Activated naive CD4-positive, alpha-beta T cell treated with anti-CD3 and anti-CD28 coated beads, Interleukin-2, amount 10 ng/mL, durations not matched to agents 7 days and 5 days (primary cell): ENCODE measurements around the gene EXOC4.
"Not testable (repeated sequence)": the region's sequence is repeated elsewhere in the genome, so short reads cannot be mapped to it uniquely, and the experiment has no call there.

ENCODE experiments used
- CTCF ChIA-PET: fragments of 350-600 bp; sonication (Branson Sonifier 250); formaldehyde crosslinking; loops from one replicate; lab custom pipeline; 2021; ENCODE audit warnings: antibody characterized with exemption; lab: Charles Lee
- DNase-seq: peaks from one replicate; pipeline ENCODE4 v3.0.0-alpha.2; 2020
- H3K27ac Mint-ChIP-seq: one replicate; pipeline ENCODE4 v1.8.0; 2021; ENCODE audit warnings: mild to moderate bottlenecking, moderate library complexity, mixed read lengths
- H3K27me3 Mint-ChIP-seq: one replicate; pipeline ENCODE4 v1.8.0; 2021; ENCODE audit warnings: mild to moderate bottlenecking, mixed read lengths
- H3K36me3 Mint-ChIP-seq: one replicate; pipeline ENCODE4 v1.8.0; 2021; ENCODE audit warnings: mixed read lengths
- H3K4me1 Mint-ChIP-seq: one replicate; pipeline ENCODE4 v1.8.0; 2021; ENCODE audit warnings: mixed read lengths
- H3K4me3 Mint-ChIP-seq: one replicate; pipeline ENCODE4 v1.8.0; 2021; ENCODE audit warnings: mild to moderate bottlenecking, moderate library complexity, mixed read lengths
- H3K9me3 Mint-ChIP-seq: one replicate; pipeline ENCODE4 v1.8.0; 2021; ENCODE audit warnings: mixed read lengths

The EXOC4 gene

DNA sequence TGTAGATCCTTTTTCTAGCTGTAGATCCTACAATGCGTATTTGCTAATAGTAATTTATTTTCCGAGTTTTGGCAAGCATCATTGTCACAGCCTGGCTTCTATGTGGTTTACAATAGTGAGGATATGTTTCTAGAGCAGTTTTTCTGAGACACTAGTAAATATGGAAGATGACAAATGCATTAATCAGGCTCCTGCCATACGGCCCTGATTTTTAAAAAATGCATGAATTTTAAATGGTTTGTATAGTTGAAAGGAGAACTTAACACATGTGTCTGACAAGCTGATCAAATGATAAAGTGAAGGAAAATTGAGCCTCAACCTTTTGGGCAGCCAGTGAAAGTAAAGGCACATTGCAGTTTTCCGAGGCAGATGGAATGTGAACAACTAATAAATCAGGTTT lies 354.1 kb downstream of the EXOC4 start:
- CTCF ChIA-PET = no interaction called here
- H3K9me3 Mint-ChIP-seq = no peaks in the 10 kb centered on the region
- no peaks in the 10 kb centered on the region for H3K4me1 Mint-ChIP-seq
- H3K4me3 Mint-ChIP-seq = no peak overlapping the region
- H3K27me3 Mint-ChIP-seq = no peaks in the 10 kb centered on the region
- no peak for DNase-seq
- no peaks in the 10 kb centered on the region for H3K36me3 Mint-ChIP-seq
- H3K27ac Mint-ChIP-seq = no peak overlapping the region

DNA sequence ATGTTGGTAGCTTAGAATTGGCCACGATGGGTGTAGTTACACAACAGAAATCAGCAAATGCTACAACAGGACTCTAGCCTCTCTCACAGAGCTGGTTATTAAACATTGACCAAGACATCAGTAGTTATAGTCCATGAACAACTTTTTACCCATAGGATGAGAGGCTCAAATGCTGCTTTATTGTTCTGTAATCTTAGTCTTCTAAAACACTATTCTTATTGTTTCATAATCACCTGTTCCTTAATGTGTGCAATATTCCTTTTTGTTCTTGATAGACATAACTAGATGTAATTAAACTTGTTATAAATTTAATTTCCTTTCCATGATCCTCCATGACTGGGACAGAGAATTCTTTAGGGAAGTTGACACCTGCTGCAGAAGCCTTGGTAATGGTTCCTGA lies 356.9 kb downstream of the EXOC4 start:
- H3K36me3 Mint-ChIP-seq = no peaks in the 10 kb centered on the region
- H3K4me3 Mint-ChIP-seq = no peak overlapping the region
- no peaks in the 10 kb centered on the region for H3K27me3 Mint-ChIP-seq
- no peak overlapping the region for H3K27ac Mint-ChIP-seq
- CTCF ChIA-PET = no interaction called here
- DNase-seq = no peak
- H3K4me1 Mint-ChIP-seq = no peaks in the 10 kb centered on the region
- no peaks in the 10 kb centered on the region for H3K9me3 Mint-ChIP-seq

DNA sequence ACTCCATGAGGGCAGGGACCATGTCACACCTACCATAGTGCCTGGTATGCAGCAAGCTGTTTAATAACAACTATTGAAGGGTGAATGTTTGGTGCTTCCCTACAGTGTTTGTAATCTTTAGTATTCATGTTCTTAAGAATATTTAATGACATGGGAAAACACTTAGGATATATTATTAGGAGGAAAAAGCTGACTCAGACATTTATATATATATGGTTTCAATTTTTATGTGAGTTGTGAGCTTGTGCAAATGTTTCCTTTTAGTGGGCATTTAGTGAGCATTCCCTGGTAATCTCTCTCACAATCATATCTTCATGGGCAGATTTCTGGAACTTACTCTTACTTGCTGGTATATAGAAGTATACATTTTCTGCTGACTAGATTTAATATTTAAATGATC lies 359.1 kb downstream of the EXOC4 start:
- DNase-seq = no peak
- Mint-ChIP-seq H3K9me3 (no peaks in the 10 kb centered on the region), H3K4me3 (no peak overlapping the region), H3K27me3 (no peaks in the 10 kb centered on the region), H3K27ac (no peak overlapping the region), H3K4me1 (no peaks in the 10 kb centered on the region), H3K36me3 (no peaks in the 10 kb centered on the region)
- CTCF ChIA-PET = no interaction called here

DNA sequence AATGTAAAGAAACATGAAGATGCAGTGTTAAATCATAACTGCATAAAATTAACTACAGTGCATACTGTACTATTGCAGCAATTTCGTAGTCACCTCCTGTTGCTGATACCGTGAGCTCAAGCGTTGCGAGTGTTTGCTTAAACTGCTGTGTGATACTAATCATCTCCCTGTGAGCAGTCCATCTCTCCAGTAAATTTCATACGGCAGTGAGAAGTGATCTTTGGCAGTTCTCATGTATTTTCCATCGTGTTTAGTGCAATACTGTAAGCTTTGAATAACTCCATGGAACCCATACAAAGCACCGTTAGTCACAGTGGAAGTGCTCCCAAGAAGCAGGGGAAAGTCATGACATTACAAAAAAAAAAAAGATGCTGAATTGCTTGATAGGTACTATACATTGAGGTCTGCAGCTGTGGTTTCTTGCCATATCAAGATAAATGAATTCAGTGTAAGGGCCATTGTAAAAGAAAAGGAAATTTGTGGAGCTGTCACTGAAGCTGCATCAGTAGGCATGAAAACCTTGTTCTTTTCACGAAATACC lies 360.4 kb downstream of the EXOC4 start:
- CTCF ChIA-PET = no interaction called here
- H3K27ac Mint-ChIP-seq = no peak overlapping the region

GRCh38 chr7:133614251-133614650 lies 361.4 kb downstream of the EXOC4 start:
- Mint-ChIP-seq H3K4me1 (no peaks in the 10 kb centered on the region), H3K27ac (no peak overlapping the region), H3K4me3 (no peak overlapping the region), H3K36me3 (no peaks in the 10 kb centered on the region), H3K9me3 (no peaks in the 10 kb centered on the region), H3K27me3 (no peaks in the 10 kb centered on the region)
- CTCF ChIA-PET = no interaction called here
- no peak for DNase-seq

More for the DNA sequence above, 360.4 kb downstream of the EXOC4 start:
- Mint-ChIP-seq H3K9me3 (no peaks in the 10 kb centered on the region), H3K36me3 (no peaks in the 10 kb centered on the region), H3K4me1 (no peaks in the 10 kb centered on the region), H3K27me3 (no peaks in the 10 kb centered on the region), H3K4me3 (no peak overlapping the region)
- no peak for DNase-seq

- no peaks in the 10 kb centered on the region for H3K36me3 Mint-ChIP-seq
- H3K9me3 Mint-ChIP-seq = no peaks in the 10 kb centered on the region
- no peak overlapping the region for H3K27ac Mint-ChIP-seq
- DNase-seq = no peak
- CTCF ChIA-PET = no interaction called here
- H3K27me3 Mint-ChIP-seq = no peaks in the 10 kb centered on the region
- no peak overlapping the region for H3K4me3 Mint-ChIP-seq
- H3K4me1 Mint-ChIP-seq = no peaks in the 10 kb centered on the region
These were observed 366.1 kb downstream of the EXOC4 start for GRCh38 chr7:133618970-133619369.

DNA sequence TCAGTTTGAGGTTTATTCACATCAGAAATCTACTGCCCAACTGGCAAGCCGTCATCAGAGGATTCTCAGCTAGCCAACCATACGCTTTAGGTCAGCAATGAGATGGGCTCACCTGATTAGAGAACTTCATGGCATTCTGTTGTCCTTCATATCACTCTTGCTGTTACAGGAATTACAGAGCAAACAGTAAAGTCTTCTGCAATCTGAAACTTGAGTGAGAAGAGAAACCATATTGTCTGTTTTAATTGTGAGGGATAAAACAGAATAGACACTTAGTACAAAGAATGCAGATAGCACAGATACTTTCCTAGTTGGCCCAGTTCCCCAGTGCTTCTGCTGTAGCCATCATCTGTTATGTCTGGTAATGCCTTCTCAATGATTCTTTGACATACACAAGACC lies 366.6 kb downstream of the EXOC4 start:
- DNase-seq = no peak
- H3K4me1 Mint-ChIP-seq = no peaks in the 10 kb centered on the region
- CTCF ChIA-PET = no interaction called here
- no peaks in the 10 kb centered on the region for H3K27me3 Mint-ChIP-seq
- no peaks in the 10 kb centered on the region for H3K9me3 Mint-ChIP-seq
- H3K4me3 Mint-ChIP-seq = no peak overlapping the region
- no peak overlapping the region for H3K27ac Mint-ChIP-seq
- H3K36me3 Mint-ChIP-seq = no peaks in the 10 kb centered on the region

GRCh38 chr7:133623721-133624120 lies 370.8 kb downstream of the EXOC4 start:
- Mint-ChIP-seq H3K4me1 (no peaks in the 10 kb centered on the region), H3K4me3 (no peak overlapping the region), H3K9me3 (no peaks in the 10 kb centered on the region), H3K27me3 (no peaks in the 10 kb centered on the region), H3K36me3 (no peaks in the 10 kb centered on the region), H3K27ac (no peak overlapping the region)
- CTCF ChIA-PET = no interaction called here
- no peak for DNase-seq

DNA sequence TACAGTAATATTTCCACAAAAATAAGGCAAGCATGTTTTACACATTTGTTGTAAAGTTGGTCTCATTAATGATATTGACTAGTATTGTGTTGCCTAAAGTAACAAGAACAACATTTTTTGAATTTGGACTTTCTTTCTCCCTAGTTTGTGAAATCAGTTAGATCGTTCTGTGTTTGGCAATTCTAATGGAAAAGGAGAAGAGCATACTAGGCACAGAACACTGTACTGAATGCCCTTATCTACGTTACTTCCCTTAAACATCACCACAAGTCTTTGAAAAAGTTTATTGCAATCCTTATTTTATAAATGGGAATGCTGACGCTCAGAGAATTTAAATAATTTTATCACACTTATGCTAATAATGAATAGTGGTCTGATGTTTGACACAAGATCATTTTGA lies 372.2 kb downstream of the EXOC4 start:
- no peaks in the 10 kb centered on the region for H3K9me3 Mint-ChIP-seq
- H3K4me1 Mint-ChIP-seq = no peaks in the 10 kb centered on the region
- H3K4me3 Mint-ChIP-seq = no peak overlapping the region
- no peaks in the 10 kb centered on the region for H3K27me3 Mint-ChIP-seq
- peaks cover 2% of the 10 kb centered on the region for H3K36me3 Mint-ChIP-seq
- DNase-seq = no peak
- CTCF ChIA-PET = no interaction called here
- H3K27ac Mint-ChIP-seq = no peak overlapping the region

DNA sequence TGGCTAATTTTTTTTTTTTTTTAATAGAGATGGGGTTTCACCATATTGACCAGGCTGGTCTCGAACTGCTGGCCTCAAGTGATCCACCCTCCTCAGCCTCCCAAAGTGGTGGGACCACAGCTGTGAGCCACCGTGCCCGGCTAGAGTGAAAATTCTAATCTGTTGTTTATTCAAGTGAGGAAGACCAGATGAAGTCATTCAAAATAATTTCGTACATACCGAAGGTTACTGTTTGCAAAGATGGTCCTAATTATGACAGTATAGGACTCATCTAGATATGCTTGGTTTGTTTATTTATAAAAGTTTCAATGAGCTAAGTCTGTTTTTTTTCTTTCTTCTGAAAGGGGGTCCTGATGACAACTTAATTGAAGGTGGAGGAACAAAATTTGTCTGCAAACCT lies 376.8 kb downstream of the EXOC4 start:
- peaks cover 10% of the 10 kb centered on the region for H3K36me3 Mint-ChIP-seq
- CTCF ChIA-PET = no interaction called here
- no peak overlapping the region for H3K27ac Mint-ChIP-seq
- no peak for DNase-seq
- H3K4me1 Mint-ChIP-seq = no peaks in the 10 kb centered on the region
- H3K9me3 Mint-ChIP-seq = peaks cover 3% of the 10 kb centered on the region
- H3K27me3 Mint-ChIP-seq = no peaks in the 10 kb centered on the region
- H3K4me3 Mint-ChIP-seq = no peak overlapping the region

- H3K4me3 Mint-ChIP-seq = no peak overlapping the region
- no peak for DNase-seq
- peaks cover 10% of the 10 kb centered on the region for H3K36me3 Mint-ChIP-seq
- no peak overlapping the region for H3K27ac Mint-ChIP-seq
- no peaks in the 10 kb centered on the region for H3K4me1 Mint-ChIP-seq
- no peaks in the 10 kb centered on the region for H3K27me3 Mint-ChIP-seq
- peaks cover 3% of the 10 kb centered on the region for H3K9me3 Mint-ChIP-seq
- CTCF ChIA-PET = no interaction called here
These were observed 380.2 kb downstream of the EXOC4 start for GRCh38 chr7:133633055-133633454.

DNA sequence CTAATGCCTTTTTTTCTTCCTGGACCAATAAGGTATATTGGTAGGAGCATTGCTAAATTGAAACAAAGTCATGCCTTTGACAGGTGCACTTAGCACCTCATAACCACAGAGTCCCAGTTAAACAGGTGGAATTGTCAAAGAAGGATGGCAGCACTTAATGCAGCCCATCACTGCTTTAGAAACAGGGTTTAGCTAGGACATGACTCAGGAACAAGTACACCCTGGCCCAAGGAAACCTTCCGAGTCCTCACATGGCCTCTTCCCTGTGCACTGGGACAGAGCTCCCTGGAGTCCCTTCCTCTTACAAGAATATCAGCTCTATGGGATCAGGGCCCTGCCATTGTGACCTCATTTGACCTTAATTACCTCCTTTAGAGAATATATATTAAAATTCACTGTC lies 382.7 kb downstream of the EXOC4 start:
- no peak overlapping the region for H3K27ac Mint-ChIP-seq
- peaks cover 5% of the 10 kb centered on the region for H3K36me3 Mint-ChIP-seq
- H3K4me3 Mint-ChIP-seq = no peak overlapping the region
- no peaks in the 10 kb centered on the region for H3K4me1 Mint-ChIP-seq
- no peaks in the 10 kb centered on the region for H3K27me3 Mint-ChIP-seq
- CTCF ChIA-PET = no interaction called here
- peaks cover 3% of the 10 kb centered on the region for H3K9me3 Mint-ChIP-seq
- DNase-seq = no peak

- Mint-ChIP-seq H3K9me3 (no peaks in the 10 kb centered on the region), H3K27ac (no peak overlapping the region), H3K4me1 (no peaks in the 10 kb centered on the region), H3K36me3 (no peaks in the 10 kb centered on the region), H3K27me3 (no peaks in the 10 kb centered on the region), H3K4me3 (no peak overlapping the region)
- CTCF ChIA-PET = no interaction called here
- no peak for DNase-seq
These were observed 386.0 kb downstream of the EXOC4 start for GRCh38 chr7:133638857-133639256.

GRCh38 chr7:133641436-133641835 lies 388.6 kb downstream of the EXOC4 start:
- Mint-ChIP-seq H3K36me3 (no peaks in the 10 kb centered on the region), H3K27me3 (no peaks in the 10 kb centered on the region), H3K9me3 (no peaks in the 10 kb centered on the region), H3K4me3 (no peak overlapping the region), H3K4me1 (no peaks in the 10 kb centered on the region), H3K27ac (no peak overlapping the region)
- CTCF ChIA-PET = no interaction called here
- no peak for DNase-seq

- CTCF ChIA-PET = no interaction called here
- DNase-seq = no peak
These were observed 390.0 kb downstream of the EXOC4 start for GRCh38 chr7:133642907-133643306.

DNA sequence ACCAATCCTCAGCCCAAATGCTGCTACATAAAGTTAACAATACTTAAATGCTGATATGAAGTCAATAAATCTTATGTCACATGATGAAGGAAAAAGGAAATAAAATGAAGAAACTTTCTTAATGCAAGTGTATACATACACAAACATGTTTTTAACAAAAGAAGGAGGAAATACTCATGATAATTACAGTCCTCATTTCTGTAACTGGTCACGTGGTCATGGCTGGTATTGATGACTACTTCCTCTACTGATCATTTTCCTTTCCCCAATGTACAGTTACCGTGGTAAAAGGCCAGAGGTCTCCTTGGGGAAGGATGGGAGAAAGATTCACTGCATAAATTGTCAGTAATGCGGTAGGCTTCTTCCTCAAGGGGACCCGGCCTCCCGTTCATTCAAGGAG lies 390.8 kb downstream of the EXOC4 start:
- DNase-seq, H3K4me3 Mint-ChIP-seq, H3K9me3 Mint-ChIP-seq, CTCF ChIA-PET, H3K4me1 Mint-ChIP-seq, H3K27me3 Mint-ChIP-seq, H3K36me3 Mint-ChIP-seq, H3K27ac Mint-ChIP-seq: not testable (repeated sequence)

More at GRCh38 chr7:133642907-133643306, 390.0 kb downstream of the EXOC4 start:
- Mint-ChIP-seq H3K27me3 (no peaks in the 10 kb centered on the region), H3K27ac (no peak overlapping the region), H3K4me3 (no peak overlapping the region), H3K4me1 (no peaks in the 10 kb centered on the region), H3K9me3 (no peaks in the 10 kb centered on the region), H3K36me3 (no peaks in the 10 kb centered on the region)
